GM21786 (cell line): Measurements from ENCODE around the gene COL19A1.

Experiments
- ATAC-seq: cut with Tn5 transposase; IDR thresholded peaks from one replicate; pipeline ENCODE4 v1.9.1; 2021; ENCODE audit not compliant: unreplicated experiment

COL19A1 gene

GRCh38 chr6:70219943-70220613 is 353.7 kb downstream of the COL19A1 start:
- no peak for ATAC-seq

- ATAC-seq: peak; percentile 79
Observed at GRCh38 chr6:70221025-70221714, 354.8 kb downstream of the COL19A1 start.

GRCh38 chr6:70221715-70222438 is 355.5 kb downstream of the COL19A1 start:
- no peak for ATAC-seq

- no peak for ATAC-seq
Observed at GRCh38 chr6:70222439-70222749, 356.0 kb downstream of the COL19A1 start.

GRCh38 chr6:70225055-70225454 is 358.7 kb downstream of the COL19A1 start:
- ATAC-seq: no peak

- ATAC-seq: no peak
Observed at GRCh38 chr6:70231311-70231710, 365.0 kb downstream of the COL19A1 start.

- no peak for ATAC-seq
Observed at GRCh38 chr6:70234561-70235236, 368.3 kb downstream of the COL19A1 start.

- no peak for ATAC-seq
Observed at GRCh38 chr6:70236343-70236742, 370.0 kb downstream of the COL19A1 start.

GRCh38 chr6:70241031-70241430 is 374.7 kb downstream of the COL19A1 start:
- ATAC-seq: no peak

- no peak for ATAC-seq
Observed at GRCh38 chr6:70241991-70242420, 375.6 kb downstream of the COL19A1 start.

- ATAC-seq: no peak
Observed at GRCh38 chr6:70246118-70246517, 379.8 kb downstream of the COL19A1 start.

- ATAC-seq: no peak
Observed at GRCh38 chr6:70252604-70253003, 386.2 kb downstream of the COL19A1 start.

- ATAC-seq: no peak
Observed at GRCh38 chr6:70253923-70254322, 387.6 kb downstream of the COL19A1 start.

GRCh38 chr6:70254784-70255183 is 388.4 kb downstream of the COL19A1 start:
- ATAC-seq: no peak

GRCh38 chr6:70257768-70258273 is 391.5 kb downstream of the COL19A1 start:
- ATAC-seq: no peak

- ATAC-seq: no peak
Observed at GRCh38 chr6:70258483-70258882, 392.1 kb downstream of the COL19A1 start.
